Bronchial epithelial cell (primary cell): ENCODE data around the gene TXK. TPM values are rescaled to one million over a fixed set of nuclear protein-coding genes. Genes with fewer than 3 reads are reported as not detected.

Experiments used
- DNase-seq: peaks from one replicate; pipeline ENCODE4 v3.0.0-alpha.2; 2010; ENCODE audit warnings: low read depth
- FAIRE-seq: peaks from 2 replicates; lab custom pipeline; 2011; peaks lifted over from hg19 to GRCh38; lab: Jason Lieb, UNC
- H3K27me3 ChIP-seq: 2 replicates; pipeline ENCODE4 v1.5.1; 2011; ENCODE audit warnings: low read length; ENCODE audit not compliant: control insufficient read depth, insufficient read depth
- H3K36me3 ChIP-seq: 2 replicates; pipeline ENCODE4 v1.5.1; 2011; ENCODE audit warnings: low read length; ENCODE audit not compliant: control insufficient read depth, insufficient read depth
- H3K4me3 ChIP-seq: 2 replicates; pipeline ENCODE4 v1.5.1; 2011; ENCODE audit warnings: mild to moderate bottlenecking, low read depth, low read length, control low read depth
- total RNA-seq: library from RNA; depleted of rRNA; stranded (reverse); fragments of >200 nt; gene quantifications from 2 replicates; pipeline ENCODE4 v1.2.1, GENCODE V29; 2014
- TF ChIP-seq, protein P1 (sequence below): IDR thresholded peaks from 2 replicates; pipeline ENCODE4 v1.5.1; 2011; ENCODE audit warnings: mild to moderate bottlenecking, moderate library complexity, low read length, control low read depth, inconsistent platforms; ENCODE audit not compliant: insufficient read depth, severe bottlenecking

TXK gene
- total RNA-seq, 1 donor from 2014 or later, result under 0.01 TPM

DNA sequence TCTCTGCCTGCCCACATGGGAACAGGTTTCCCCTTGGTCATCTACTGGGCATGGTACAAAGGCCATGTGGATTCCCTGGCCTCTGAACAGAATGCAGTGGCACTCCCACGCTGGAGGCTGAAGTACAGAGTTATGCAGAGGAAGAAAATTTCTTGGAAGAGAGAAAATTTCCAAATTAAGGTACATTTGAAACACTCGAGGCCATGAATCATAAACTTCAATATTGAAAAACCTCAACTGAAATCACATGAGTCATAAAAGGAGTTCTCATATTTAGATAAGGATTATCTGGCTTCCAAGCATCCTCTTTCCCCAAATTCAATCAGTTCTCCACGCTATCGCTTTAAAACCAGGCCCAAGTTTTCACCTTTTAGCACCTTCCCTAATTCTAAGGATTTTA, 28.1 kb upstream of the TXK start:
- TF ChIP-seq, protein P1, sequence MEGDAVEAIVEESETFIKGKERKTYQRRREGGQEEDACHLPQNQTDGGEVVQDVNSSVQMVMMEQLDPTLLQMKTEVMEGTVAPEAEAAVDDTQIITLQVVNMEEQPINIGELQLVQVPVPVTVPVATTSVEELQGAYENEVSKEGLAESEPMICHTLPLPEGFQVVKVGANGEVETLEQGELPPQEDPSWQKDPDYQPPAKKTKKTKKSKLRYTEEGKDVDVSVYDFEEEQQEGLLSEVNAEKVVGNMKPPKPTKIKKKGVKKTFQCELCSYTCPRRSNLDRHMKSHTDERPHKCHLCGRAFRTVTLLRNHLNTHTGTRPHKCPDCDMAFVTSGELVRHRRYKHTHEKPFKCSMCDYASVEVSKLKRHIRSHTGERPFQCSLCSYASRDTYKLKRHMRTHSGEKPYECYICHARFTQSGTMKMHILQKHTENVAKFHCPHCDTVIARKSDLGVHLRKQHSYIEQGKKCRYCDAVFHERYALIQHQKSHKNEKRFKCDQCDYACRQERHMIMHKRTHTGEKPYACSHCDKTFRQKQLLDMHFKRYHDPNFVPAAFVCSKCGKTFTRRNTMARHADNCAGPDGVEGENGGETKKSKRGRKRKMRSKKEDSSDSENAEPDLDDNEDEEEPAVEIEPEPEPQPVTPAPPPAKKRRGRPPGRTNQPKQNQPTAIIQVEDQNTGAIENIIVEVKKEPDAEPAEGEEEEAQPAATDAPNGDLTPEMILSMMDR, result no peak
- Histone ChIP-seq H3K27me3 (no peaks in the 10 kb centered on the region), H3K4me3 (no peak overlapping the region), H3K36me3 (no peaks in the 10 kb centered on the region)
- DNase-seq, result peak; percentile 51
- FAIRE-seq, result no peak

DNA sequence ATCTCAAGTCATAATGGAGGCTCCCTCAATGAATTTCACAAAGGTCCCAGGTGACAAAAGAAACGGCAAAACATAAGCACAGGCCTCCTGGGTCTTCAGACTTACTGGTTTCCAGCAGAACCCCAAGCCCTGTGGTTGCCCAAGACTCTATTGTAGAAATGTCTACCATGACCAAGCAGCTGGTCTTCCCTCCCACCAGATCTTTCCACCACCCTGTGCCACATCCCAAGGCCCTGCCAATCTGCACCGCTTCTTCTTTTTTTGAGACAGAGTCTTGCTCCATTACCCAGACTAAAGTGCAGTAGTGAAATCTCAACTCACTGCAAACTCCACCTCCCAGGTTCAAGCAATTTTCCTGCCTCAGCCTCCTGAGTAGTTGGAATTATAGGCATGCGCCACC, 23.2 kb upstream of the TXK start:
- H3K36me3 ChIP-seq, result no peaks in the 10 kb centered on the region
- H3K27me3 ChIP-seq, result no peaks in the 10 kb centered on the region
- no peak for DNase-seq
- TF ChIP-seq, protein P1, result no peak
- no peak for FAIRE-seq
- no peak overlapping the region for H3K4me3 ChIP-seq

DNA sequence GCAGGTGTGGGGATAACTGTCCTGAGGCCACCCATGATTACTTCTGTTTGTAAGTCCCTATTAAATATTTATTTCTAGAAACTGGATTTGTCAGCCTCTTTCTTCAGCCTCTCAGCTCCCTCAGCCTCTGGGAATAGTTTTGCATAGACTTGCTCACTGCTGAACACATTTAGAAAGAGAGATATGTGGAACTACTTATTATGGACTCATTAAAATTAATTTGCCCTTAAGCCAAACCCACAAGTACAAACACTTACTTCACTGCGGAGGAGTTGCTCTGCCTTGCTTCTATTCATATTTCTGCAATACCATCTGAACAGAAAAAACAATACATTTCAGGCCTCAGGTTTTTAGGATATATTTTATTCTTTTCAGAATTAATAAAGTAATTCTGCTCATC, 22.4 kb upstream of the TXK start:
- DNase-seq (no peak), FAIRE-seq (no peak)
- Histone ChIP-seq H3K36me3 (no peaks in the 10 kb centered on the region), H3K4me3 (no peak overlapping the region), H3K27me3 (no peaks in the 10 kb centered on the region)
- TF ChIP-seq, protein P1, result no peak

DNA sequence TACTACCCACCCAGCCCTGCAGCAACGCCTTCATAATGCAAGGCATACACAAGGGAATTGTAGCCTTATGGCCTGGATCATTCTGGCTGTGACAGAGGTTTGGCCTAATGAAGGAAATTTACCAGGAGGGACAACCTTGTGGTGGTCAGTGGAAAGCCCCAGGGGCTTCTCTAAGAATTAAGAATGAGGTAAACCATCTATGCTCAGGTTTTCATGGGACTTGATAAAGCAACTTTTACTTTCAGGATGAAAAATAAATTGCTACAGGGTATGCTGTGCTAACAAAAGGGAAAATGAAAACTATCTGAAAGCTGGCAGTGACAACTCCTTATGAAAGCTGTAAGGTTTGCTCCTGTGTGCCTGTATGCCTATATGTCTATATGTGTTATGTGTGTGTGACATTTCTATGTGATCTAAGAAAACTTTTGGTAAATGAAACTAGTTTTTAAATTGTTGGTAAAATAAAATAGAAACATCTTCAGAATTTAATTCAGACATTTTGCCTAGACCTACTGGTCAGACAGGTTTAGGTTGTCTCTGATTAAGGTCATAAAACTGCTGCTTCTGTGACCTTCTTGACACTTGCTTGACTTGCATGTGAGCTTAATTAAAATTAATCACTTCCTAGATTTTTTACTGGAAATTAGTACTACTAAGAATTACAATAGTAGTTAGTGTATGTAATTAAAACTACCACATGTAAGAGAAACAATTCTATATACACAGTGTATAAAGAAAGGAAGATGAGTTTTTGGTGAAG, 19.9 kb upstream of the TXK start:
- Histone ChIP-seq H3K27me3 (no peaks in the 10 kb centered on the region), H3K36me3 (no peaks in the 10 kb centered on the region), H3K4me3 (no peak overlapping the region)
- TF ChIP-seq, protein P1, result no peak
- FAIRE-seq (no peak), DNase-seq (no peak)

DNA sequence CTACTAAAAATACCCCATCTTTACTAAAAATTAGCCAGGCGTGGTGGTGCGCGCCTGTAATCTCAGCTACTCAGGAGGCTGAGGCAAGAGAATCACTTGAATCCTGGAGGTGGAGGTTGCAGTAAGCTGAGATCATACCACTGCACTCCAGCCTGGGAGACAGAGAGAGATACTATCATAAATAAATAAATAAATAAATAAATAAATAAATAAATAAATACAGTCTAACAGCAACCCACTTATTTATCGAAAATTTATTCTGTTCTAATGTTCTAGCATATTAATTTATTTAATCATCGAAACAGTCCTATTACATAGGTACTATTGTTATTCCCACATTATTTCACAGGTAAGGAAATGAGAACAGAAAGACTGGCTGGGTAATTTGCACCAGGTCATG, 18.2 kb upstream of the TXK start:
- DNase-seq, result no peak
- TF ChIP-seq, protein P1, result no peak
- Histone ChIP-seq H3K36me3 (no peaks in the 10 kb centered on the region), H3K27me3 (no peaks in the 10 kb centered on the region), H3K4me3 (no peak overlapping the region)
- no peak for FAIRE-seq
